Measurements from ENCODE around the gene LCNL1.
A peak's percentile ranks its signal among the peaks of the same experiment; 100 is the strongest.

The LCNL1 gene

GRCh38 chr9:136944212-136944518 is 38.6 kb upstream of the LCNL1 start:
- Histone ChIP-seq H3K4me2 (ENCODE audit: low read length) (peak overlapping the region; percentile 77), H3K4me1 (ENCODE audit: control insufficient read depth in 1 of 2, insufficient read depth in 2 of 2, low read length in 2 of 2) (peaks cover 9 to 12% of the 10 kb centered on the region in 2 experiments), H3K14ac (ENCODE audit: low read length) (peak overlapping the region; percentile 96), H3K4ac (ENCODE audit: low read depth, low read length) (peak overlapping the region; percentile 87), H3K27me3 (ENCODE audit: insufficient read depth, low read length) (no peaks in the 10 kb centered on the region), H3K27ac (ENCODE audit: low read depth, low read length) (peak overlapping the region; percentile 80), H4K91ac (ENCODE audit: low read depth, low read length) (peak overlapping the region; percentile 98), H2BK120ac (ENCODE audit: insufficient read depth, low read length, poor library complexity) (peak overlapping the region; percentile 62), H4K8ac (ENCODE audit: low read depth, low read length) (peak overlapping the region; percentile 89), H2BK12ac (ENCODE audit: low read length) (no peak overlapping the region), H3K4me3 (ENCODE audit: low read depth, low read length) (peak overlapping the region; percentile 98), H3K9me3 (ENCODE audit: insufficient read depth, low read depth, low read length) (peaks cover 4% of the 10 kb centered on the region), H3K9ac (ENCODE audit: low read length) (peak overlapping the region; percentile 96), H2BK5ac (ENCODE audit: low read depth, low read length, poor library complexity) (peak overlapping the region; percentile 90), H2AK5ac (ENCODE audit: low read length) (peak overlapping the region; percentile 72), H2AFZ (ENCODE audit: insufficient read depth, low read length, poor library complexity) (peak overlapping the region; percentile 79), H3K79me2 (ENCODE audit: control insufficient read depth, insufficient read depth, low read length, poor library complexity) (peaks cover 13% of the 10 kb centered on the region), H3K18ac (ENCODE audit: low read length) (peak overlapping the region; percentile 87), H3K79me1 (ENCODE audit: low read length) (peaks cover 11% of the 10 kb centered on the region), H3K23ac (ENCODE audit: low read length) (no peak overlapping the region), H4K12ac (ENCODE audit: low read depth, low read length) (peak overlapping the region; percentile 88), H3K36me3 (ENCODE audit: control insufficient read depth in 1 of 2, insufficient read depth in 2 of 2, low read length in 2 of 2) (peaks cover 42 to 43% of the 10 kb centered on the region in 2 experiments)
- whole genome bisulfite sequencing (ENCODE audit: extremely low coverage, insufficient coverage, insufficient read length) = no CpG with 5 or more reads among the region's 45 CpGs
- DNase-seq = peak; percentile 19 to 49

GRCh38 chr9:136944519-136945332 is 38.1 kb upstream of the LCNL1 start, which contains the start of the genes C8G and FBXW5:
C8G (plus strand) TSS chr9:136945243; CDS start chr9:136945321, 78 bp downstream.
FBXW5 (minus strand) TSS chr9:136944738; CDS start chr9:136944083, 655 bp downstream.
- Histone ChIP-seq H4K8ac (ENCODE audit: low read depth, low read length) (peak within 1 kb of the TSS; percentile 89), H3K23ac (ENCODE audit: low read length) (no peak within 1 kb of the TSS), H2BK5ac (ENCODE audit: low read depth, low read length, poor library complexity) (peak within 1 kb of the TSS; percentile 90), H3K79me1 (ENCODE audit: low read length) (peaks cover 14% of the 10 kb centered on the region), H3K27me3 (ENCODE audit: insufficient read depth, low read length) (no peaks in the 10 kb centered on the region), H4K91ac (ENCODE audit: low read depth, low read length) (peak within 1 kb of the TSS; percentile 98), H4K12ac (ENCODE audit: low read depth, low read length) (peak within 1 kb of the TSS; percentile 88), H3K4me3 (ENCODE audit: low read depth, low read length) (peak within 1 kb of the TSS; percentile 98), H3K4me1 (ENCODE audit: control insufficient read depth in 1 of 2, insufficient read depth in 2 of 2, low read length in 2 of 2) (peaks cover 10 to 17% of the 10 kb centered on the region in 2 experiments), H2BK12ac (ENCODE audit: low read length) (peak within 1 kb of the TSS; percentile 34), H3K4me2 (ENCODE audit: low read length) (peak within 1 kb of the TSS; percentile 77), H3K79me2 (ENCODE audit: control insufficient read depth, insufficient read depth, low read length, poor library complexity) (peaks cover 13% of the 10 kb centered on the region), H3K14ac (ENCODE audit: low read length) (peak within 1 kb of the TSS; percentile 96), H2AFZ (ENCODE audit: insufficient read depth, low read length, poor library complexity) (peak within 1 kb of the TSS; percentile 79), H3K9me3 (ENCODE audit: insufficient read depth, low read depth, low read length) (peaks cover 4% of the 10 kb centered on the region), H3K36me3 (ENCODE audit: control insufficient read depth in 1 of 2, insufficient read depth in 2 of 2, low read length in 2 of 2) (peaks cover 37% of the 10 kb centered on the region in 2 experiments), H3K9ac (ENCODE audit: low read length) (peak within 1 kb of the TSS; percentile 96), H2AK5ac (ENCODE audit: low read length) (peak within 1 kb of the TSS; percentile 78), H3K27ac (ENCODE audit: low read depth, low read length) (peak within 1 kb of the TSS; percentile 80), H3K18ac (ENCODE audit: low read length) (peak within 1 kb of the TSS; percentile 87), H3K4ac (ENCODE audit: low read depth, low read length) (peak within 1 kb of the TSS; percentile 87), H2BK120ac (ENCODE audit: insufficient read depth, low read length, poor library complexity) (peak within 1 kb of the TSS; percentile 62)
- no CpG with 5 or more reads among the region's 74 CpGs for WGBS (ENCODE audit: extremely low coverage, insufficient coverage, insufficient read length)
- DNase-seq = peak; percentile 92 to 99

- H3K9me3 ChIP-seq (ENCODE audit: insufficient read depth, low read depth, low read length) = peaks cover 4% of the 10 kb centered on the region
- no peak overlapping the region for H3K4me3 ChIP-seq (ENCODE audit: low read depth, low read length)
- peaks cover 28 to 29% of the 10 kb centered on the region in 2 experiments for H3K36me3 ChIP-seq (ENCODE audit: control insufficient read depth in 1 of 2, insufficient read depth in 2 of 2, low read length in 2 of 2)
- H3K18ac ChIP-seq (ENCODE audit: low read length) = no peak overlapping the region
- no peak overlapping the region for H2BK120ac ChIP-seq (ENCODE audit: insufficient read depth, low read length, poor library complexity)
- H3K23ac ChIP-seq (ENCODE audit: low read length) = no peak overlapping the region
- no peaks in the 10 kb centered on the region for H3K27me3 ChIP-seq (ENCODE audit: insufficient read depth, low read length)
- H3K4me1 ChIP-seq (ENCODE audit: control insufficient read depth in 1 of 2, insufficient read depth in 2 of 2, low read length in 2 of 2) = peaks cover 15 to 21% of the 10 kb centered on the region in 2 experiments
- DNase-seq = peak; percentile 29 to 54
- no peak overlapping the region for H4K8ac ChIP-seq (ENCODE audit: low read depth, low read length)
- no peak overlapping the region for H2AFZ ChIP-seq (ENCODE audit: insufficient read depth, low read length, poor library complexity)
- WGBS (ENCODE audit: extremely low coverage, insufficient coverage, insufficient read length) = 100% methylated on average over 1 of the region's 30 CpGs
- H3K9ac ChIP-seq (ENCODE audit: low read length) = no peak overlapping the region
- H3K27ac ChIP-seq (ENCODE audit: low read depth, low read length) = no peak overlapping the region
- H2AK5ac ChIP-seq (ENCODE audit: low read length) = peak overlapping the region; percentile 78
- no peak overlapping the region for H2BK5ac ChIP-seq (ENCODE audit: low read depth, low read length, poor library complexity)
- peak overlapping the region; percentile 41 for H4K91ac ChIP-seq (ENCODE audit: low read depth, low read length)
- peaks cover 16% of the 10 kb centered on the region for H3K79me2 ChIP-seq (ENCODE audit: control insufficient read depth, insufficient read depth, low read length, poor library complexity)
- no peak overlapping the region for H3K4ac ChIP-seq (ENCODE audit: low read depth, low read length)
- peak overlapping the region; percentile 41 for H3K14ac ChIP-seq (ENCODE audit: low read length)
- H3K4me2 ChIP-seq (ENCODE audit: low read length) = no peak overlapping the region
- no peak overlapping the region for H2BK12ac ChIP-seq (ENCODE audit: low read length)
- H4K12ac ChIP-seq (ENCODE audit: low read depth, low read length) = no peak overlapping the region
- H3K79me1 ChIP-seq (ENCODE audit: low read length) = peaks cover 19% of the 10 kb centered on the region
These were observed 37.2 kb upstream of the LCNL1 start for GRCh38 chr9:136945333-136946227.

All from trophoblast cell (in vitro differentiated cells and primary cell).